Measurements from ENCODE around the gene POFUT1.

GRCh38 chr20:32236048-32236533 lies 28.4 kb downstream of the POFUT1 start:
- no peak for TF ChIP-seq POLR2A (IDR thresholded peaks at IDR 0.05; ENCODE audit: low read length)
- TF ChIP-seq CTCF (IDR thresholded peaks at IDR 0.05) = no peak
- TF ChIP-seq KDM1A (IDR thresholded peaks at IDR 0.05; ENCODE audit: low read depth) = no peak
- TF ChIP-seq CEBPB (IDR thresholded peaks at IDR 0.05) = no peak

All from A549 (cell line).